Lower leg skin (tissue), 4 donors: ENCODE results near the gene CEP128. TPM values are rescaled to one million over a fixed set of nuclear protein-coding genes. Genes with fewer than 3 reads are reported as not detected.

Experiments
- DNase-seq, 2 donors: peaks; one replicate each; pipeline ENCODE4 v3.0.0-alpha.2; 2019; ENCODE audit warnings: low spot score in 2 of 2
- H3K4me3 ChIP-seq: fragments of 200-600 bp; sonication (generic); 2 replicates; pipeline ENCODE4 v1.5.1; 2017; ENCODE audit warnings: mild to moderate bottlenecking, low read depth; ENCODE audit not compliant: poor library complexity, severe bottlenecking
- CTCF ChIP-seq, 3 donors: fragments of 450-650 bp; IDR thresholded peaks; one replicate each; pipeline ENCODE4 v1.5.1; 2016; ENCODE audit warnings: antibody characterized with exemption in 3 of 3, mild to moderate bottlenecking in 3 of 3, moderate library complexity in 2 of 3
- POLR2A ChIP-seq, 2 donors: fragments of 450-650 bp; IDR thresholded peaks; one replicate each; pipeline ENCODE4 v1.6.1; 2016 to 2017; ENCODE audit warnings: antibody characterized with exemption in 2 of 2, mild to moderate bottlenecking in 1 of 2, moderate library complexity in 1 of 2
- WGBS, 2 donors: methylation state at CpG; one replicate each; pipeline ENCODE4 v1.1.5; 2018; 5-methylcytosine and 5-hydroxymethylcytosine counted together
- intact Hi-C: fragments of 100-400 bp; cut with DNase I; formaldehyde crosslinking; loops from one replicate; pipeline ENCODE4 v1.15.0; 2023; ENCODE audit warnings: low total_unique reads
- total RNA-seq, 4 donors: library from RNA; depleted of rRNA; stranded (reverse); fragments of >200 nt; gene quantifications; one replicate each; pipeline ENCODE4 v1.1.0, GENCODE V29; 2016

CEP128 gene
- total RNA-seq, 4 donors from 2014 or later: 5.9 to 10.5 (median 9.0) TPM

GRCh38 chr14:80700601-80701000 lies 240.9 kb downstream of the CEP128 start:
- WGBS, 2 donors: 87 to 97% methylated on average over 1 of the region's 1 CpG
- intact Hi-C loops: no loop called here
- DNase-seq: no peak
- TF ChIP-seq CTCF (IDR thresholded peaks at IDR 0.05) (no peak), POLR2A (IDR thresholded peaks at IDR 0.05) (no peak)
- no peak overlapping the region for H3K4me3 ChIP-seq

- DNase-seq: no peak
- TF ChIP-seq POLR2A (IDR thresholded peaks at IDR 0.05) (no peak), CTCF (IDR thresholded peaks at IDR 0.05) (no peak)
- WGBS, 2 donors: 65 to 74% methylated on average over 4 of the region's 4 CpGs
- H3K4me3 ChIP-seq: no peak overlapping the region
- intact Hi-C loops: no loop called here
Measured at GRCh38 chr14:80699861-80700260, 241.7 kb downstream of the CEP128 start.

- no peak for DNase-seq
- intact Hi-C loops: no loop called here
- H3K4me3 ChIP-seq: no peak overlapping the region
- WGBS, 2 donors: 88% methylated on average over 6 of the region's 6 CpGs
- TF ChIP-seq POLR2A (IDR thresholded peaks at IDR 0.05) (no peak), CTCF (IDR thresholded peaks at IDR 0.05) (no peak)
Measured at GRCh38 chr14:80698974-80699373, 242.6 kb downstream of the CEP128 start.

GRCh38 chr14:80695869-80696268 lies 245.7 kb downstream of the CEP128 start:
- no peak overlapping the region for H3K4me3 ChIP-seq
- no peak for DNase-seq
- WGBS, 2 donors: 96% methylated on average over 4 of the region's 4 CpGs
- TF ChIP-seq POLR2A (IDR thresholded peaks at IDR 0.05): no peak
- no peak for TF ChIP-seq CTCF (IDR thresholded peaks at IDR 0.05)
- intact Hi-C loops: no loop called here

GRCh38 chr14:80692903-80693302 lies 248.6 kb downstream of the CEP128 start:
- no peak for TF ChIP-seq CTCF (IDR thresholded peaks at IDR 0.05)
- DNase-seq: no peak
- WGBS, 2 donors: 90 to 95% methylated on average over 3 of the region's 3 CpGs
- no peak overlapping the region for H3K4me3 ChIP-seq
- intact Hi-C loops: no loop called here

- 93 to 97% methylated on average over 3 of the region's 3 CpGs for WGBS, 2 donors
- TF ChIP-seq CTCF (IDR thresholded peaks at IDR 0.05): no peak
- intact Hi-C loops: no loop called here
Measured at GRCh38 chr14:80681651-80682050, 259.9 kb downstream of the CEP128 start.

More at GRCh38 chr14:80681651-80682050, 259.9 kb downstream of the CEP128 start:
- DNase-seq: no peak
- no peak overlapping the region for H3K4me3 ChIP-seq
